ENCODE results near the gene TRIM71.

DNA sequence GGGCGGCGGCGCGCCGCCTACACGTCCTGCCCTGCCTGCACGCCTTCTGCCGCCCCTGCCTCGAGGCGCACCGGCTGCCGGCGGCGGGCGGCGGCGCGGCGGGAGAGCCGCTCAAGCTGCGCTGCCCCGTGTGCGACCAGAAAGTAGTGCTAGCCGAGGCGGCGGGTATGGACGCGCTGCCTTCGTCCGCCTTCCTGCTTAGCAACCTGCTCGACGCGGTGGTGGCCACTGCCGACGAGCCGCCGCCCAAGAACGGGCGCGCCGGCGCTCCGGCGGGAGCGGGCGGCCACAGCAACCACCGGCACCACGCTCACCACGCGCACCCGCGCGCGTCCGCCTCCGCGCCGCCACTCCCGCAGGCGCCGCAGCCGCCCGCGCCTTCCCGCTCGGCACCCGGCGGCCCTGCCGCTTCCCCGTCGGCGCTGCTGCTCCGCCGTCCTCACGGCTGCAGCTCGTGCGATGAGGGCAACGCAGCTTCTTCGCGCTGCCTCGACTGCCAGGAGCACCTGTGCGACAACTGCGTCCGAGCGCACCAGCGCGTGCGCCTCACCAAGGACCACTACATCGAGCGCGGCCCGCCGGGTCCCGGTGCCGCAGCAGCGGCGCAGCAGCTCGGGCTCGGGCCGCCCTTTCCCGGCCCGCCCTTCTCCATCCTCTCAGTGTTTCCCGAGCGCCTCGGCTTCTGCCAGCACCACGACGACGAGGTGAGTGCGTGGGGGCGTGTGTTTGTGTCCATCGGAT, 602 bp downstream of the TRIM71 start:
- TF ChIP-seq, protein P1, sequence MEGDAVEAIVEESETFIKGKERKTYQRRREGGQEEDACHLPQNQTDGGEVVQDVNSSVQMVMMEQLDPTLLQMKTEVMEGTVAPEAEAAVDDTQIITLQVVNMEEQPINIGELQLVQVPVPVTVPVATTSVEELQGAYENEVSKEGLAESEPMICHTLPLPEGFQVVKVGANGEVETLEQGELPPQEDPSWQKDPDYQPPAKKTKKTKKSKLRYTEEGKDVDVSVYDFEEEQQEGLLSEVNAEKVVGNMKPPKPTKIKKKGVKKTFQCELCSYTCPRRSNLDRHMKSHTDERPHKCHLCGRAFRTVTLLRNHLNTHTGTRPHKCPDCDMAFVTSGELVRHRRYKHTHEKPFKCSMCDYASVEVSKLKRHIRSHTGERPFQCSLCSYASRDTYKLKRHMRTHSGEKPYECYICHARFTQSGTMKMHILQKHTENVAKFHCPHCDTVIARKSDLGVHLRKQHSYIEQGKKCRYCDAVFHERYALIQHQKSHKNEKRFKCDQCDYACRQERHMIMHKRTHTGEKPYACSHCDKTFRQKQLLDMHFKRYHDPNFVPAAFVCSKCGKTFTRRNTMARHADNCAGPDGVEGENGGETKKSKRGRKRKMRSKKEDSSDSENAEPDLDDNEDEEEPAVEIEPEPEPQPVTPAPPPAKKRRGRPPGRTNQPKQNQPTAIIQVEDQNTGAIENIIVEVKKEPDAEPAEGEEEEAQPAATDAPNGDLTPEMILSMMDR (IDR thresholded peaks at IDR 0.05), result no peak
- no peak for TF ChIP-seq EZH2 (IDR thresholded peaks at IDR 0.05)
